Measurements from ENCODE around the gene DRD5. TPM values are rescaled to one million over a fixed set of nuclear protein-coding genes. Genes with fewer than 3 reads are reported as not detected.

The DRD5 gene
- total RNA-seq, 1 experiment from 2014 or later: not detected

DNA sequence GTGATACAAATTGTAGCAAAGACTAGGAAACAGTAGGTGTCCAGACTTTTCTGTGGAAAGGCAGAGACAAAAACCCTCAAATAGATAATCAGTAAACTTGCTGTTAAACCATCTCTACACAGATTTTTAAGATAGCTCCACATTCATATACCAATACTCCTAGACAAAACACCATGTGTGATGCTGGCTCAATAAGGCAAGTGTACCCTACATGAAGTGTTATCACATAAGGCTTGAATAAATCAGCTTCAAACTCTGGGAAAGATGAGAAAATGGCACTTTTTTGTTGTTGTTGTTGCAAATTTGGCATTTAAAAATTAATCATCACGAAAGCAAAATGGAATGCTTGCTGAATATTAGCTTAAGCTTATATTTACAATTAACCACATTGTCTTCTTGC lies 45.1 kb downstream of the DRD5 start:
- intact Hi-C loops (cut with micrococcal nuclease; ENCODE audit: unreplicated experiment): no loop called here
- Histone ChIP-seq H3K27ac (ENCODE audit: low read depth, low read length, poor library complexity, severe bottlenecking) (no peak overlapping the region), H3K27me3 (replicated peaks; ENCODE audit: insufficient read depth, low read depth, low read length, poor library complexity) (no peaks in the 10 kb centered on the region), H3K36me3 (ENCODE audit: insufficient read depth, low read length, poor library complexity, severe bottlenecking) (no peaks in the 10 kb centered on the region), H3K9me3 (ENCODE audit: low read depth, low read length, poor library complexity, severe bottlenecking) (no peaks in the 10 kb centered on the region), H3K4me1 (ENCODE audit: insufficient read depth, low read length, poor library complexity, severe bottlenecking) (no peaks in the 10 kb centered on the region), H3K4me3 (ENCODE audit: low read depth, low read length, poor library complexity, severe bottlenecking) (no peak overlapping the region)
- TF ChIP-seq EZH2 (IDR thresholded peaks at IDR 0.05; ENCODE audit: borderline replicate concordance, low read depth, low read length, poor library complexity, severe bottlenecking): no peak
- TF ChIP-seq, protein P1, sequence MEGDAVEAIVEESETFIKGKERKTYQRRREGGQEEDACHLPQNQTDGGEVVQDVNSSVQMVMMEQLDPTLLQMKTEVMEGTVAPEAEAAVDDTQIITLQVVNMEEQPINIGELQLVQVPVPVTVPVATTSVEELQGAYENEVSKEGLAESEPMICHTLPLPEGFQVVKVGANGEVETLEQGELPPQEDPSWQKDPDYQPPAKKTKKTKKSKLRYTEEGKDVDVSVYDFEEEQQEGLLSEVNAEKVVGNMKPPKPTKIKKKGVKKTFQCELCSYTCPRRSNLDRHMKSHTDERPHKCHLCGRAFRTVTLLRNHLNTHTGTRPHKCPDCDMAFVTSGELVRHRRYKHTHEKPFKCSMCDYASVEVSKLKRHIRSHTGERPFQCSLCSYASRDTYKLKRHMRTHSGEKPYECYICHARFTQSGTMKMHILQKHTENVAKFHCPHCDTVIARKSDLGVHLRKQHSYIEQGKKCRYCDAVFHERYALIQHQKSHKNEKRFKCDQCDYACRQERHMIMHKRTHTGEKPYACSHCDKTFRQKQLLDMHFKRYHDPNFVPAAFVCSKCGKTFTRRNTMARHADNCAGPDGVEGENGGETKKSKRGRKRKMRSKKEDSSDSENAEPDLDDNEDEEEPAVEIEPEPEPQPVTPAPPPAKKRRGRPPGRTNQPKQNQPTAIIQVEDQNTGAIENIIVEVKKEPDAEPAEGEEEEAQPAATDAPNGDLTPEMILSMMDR (conservative IDR thresholded peaks at IDR 0.05; ENCODE audit: low read depth, low read length): no peak
- ChIA-PET POLR2A (ENCODE audit: low non-redundant PET) (no interaction called here), CTCF (no interaction called here)
- no TSS peak for BruUV-seq (replicated peaks)
- DNase-seq (ENCODE audit: low spot score): no peak

DNA sequence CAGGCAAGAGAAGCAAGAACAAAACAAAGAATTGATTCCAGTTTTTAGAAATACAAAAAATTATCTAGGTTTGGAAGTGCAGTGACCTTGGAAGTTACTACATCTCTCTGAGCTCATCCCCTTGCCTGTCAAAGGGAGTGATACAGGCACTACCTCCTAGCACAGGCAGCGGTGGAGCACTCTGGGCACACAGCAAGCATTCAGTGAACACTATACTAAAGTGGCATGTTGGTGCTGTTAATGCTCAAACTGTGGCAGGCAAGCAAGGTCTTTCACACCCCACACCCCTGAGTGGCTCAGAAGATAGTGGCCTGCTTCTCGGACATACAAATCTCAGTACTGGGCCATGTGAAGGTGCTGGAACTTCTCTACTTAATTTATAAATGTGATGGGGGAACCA lies 51.2 kb downstream of the DRD5 start:
- Histone ChIP-seq H3K4me3 (ENCODE audit: low read depth, low read length, poor library complexity, severe bottlenecking) (no peak overlapping the region), H3K27me3 (replicated peaks; ENCODE audit: insufficient read depth, low read depth, low read length, poor library complexity) (no peaks in the 10 kb centered on the region), H3K36me3 (ENCODE audit: insufficient read depth, low read length, poor library complexity, severe bottlenecking) (no peaks in the 10 kb centered on the region), H3K27ac (ENCODE audit: low read depth, low read length, poor library complexity, severe bottlenecking) (no peak overlapping the region), H3K4me1 (ENCODE audit: insufficient read depth, low read length, poor library complexity, severe bottlenecking) (no peaks in the 10 kb centered on the region), H3K9me3 (ENCODE audit: low read depth, low read length, poor library complexity, severe bottlenecking) (no peaks in the 10 kb centered on the region)
- no TSS peak for BruUV-seq (replicated peaks)
- no peak for DNase-seq (ENCODE audit: low spot score)
- POLR2A ChIA-PET (ENCODE audit: low non-redundant PET): no interaction called here
- TF ChIP-seq, protein P1 (conservative IDR thresholded peaks at IDR 0.05; ENCODE audit: low read depth, low read length): no peak
- no peak for TF ChIP-seq EZH2 (IDR thresholded peaks at IDR 0.05; ENCODE audit: borderline replicate concordance, low read depth, low read length, poor library complexity, severe bottlenecking)
- intact Hi-C loops (cut with micrococcal nuclease; ENCODE audit: unreplicated experiment): no loop called here
- CTCF ChIA-PET: no interaction called here

DNA sequence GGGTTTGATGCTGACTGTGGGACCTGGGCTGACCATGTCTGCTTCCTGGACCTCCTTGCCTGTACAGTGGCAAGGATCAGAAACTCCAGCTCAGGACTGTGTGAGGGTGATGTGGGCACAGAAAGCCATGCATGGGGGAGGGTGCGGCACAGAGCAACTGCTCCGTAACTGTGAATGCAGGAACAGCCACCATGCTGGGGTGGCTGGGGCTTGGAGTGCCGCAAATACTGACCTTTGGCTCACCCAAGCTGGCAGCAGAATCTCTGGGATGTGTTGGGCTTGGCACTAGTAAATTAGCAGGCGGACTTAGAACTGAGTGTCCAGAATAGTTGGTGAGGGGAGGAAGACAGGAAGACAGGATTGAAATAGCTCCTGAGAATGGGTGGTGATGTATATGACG lies 52.0 kb downstream of the DRD5 start:
- no peaks in the 10 kb centered on the region for H3K27me3 ChIP-seq (replicated peaks; ENCODE audit: insufficient read depth, low read depth, low read length, poor library complexity)
- no peaks in the 10 kb centered on the region for H3K4me1 ChIP-seq (ENCODE audit: insufficient read depth, low read length, poor library complexity, severe bottlenecking)
- H3K4me3 ChIP-seq (ENCODE audit: low read depth, low read length, poor library complexity, severe bottlenecking): no peak overlapping the region
- ChIA-PET CTCF (no interaction called here), POLR2A (ENCODE audit: low non-redundant PET) (no interaction called here)
- TF ChIP-seq, protein P1 (conservative IDR thresholded peaks at IDR 0.05; ENCODE audit: low read depth, low read length): no peak
- TF ChIP-seq EZH2 (IDR thresholded peaks at IDR 0.05; ENCODE audit: borderline replicate concordance, low read depth, low read length, poor library complexity, severe bottlenecking): no peak
- intact Hi-C loops (cut with micrococcal nuclease; ENCODE audit: unreplicated experiment): no loop called here
- H3K36me3 ChIP-seq (ENCODE audit: insufficient read depth, low read length, poor library complexity, severe bottlenecking): no peaks in the 10 kb centered on the region
- H3K9me3 ChIP-seq (ENCODE audit: low read depth, low read length, poor library complexity, severe bottlenecking): no peaks in the 10 kb centered on the region
- no TSS peak for BruUV-seq (replicated peaks)
- DNase-seq (ENCODE audit: low spot score): no peak
- H3K27ac ChIP-seq (ENCODE audit: low read depth, low read length, poor library complexity, severe bottlenecking): no peak overlapping the region

Other genes starting within 250 kb of the DRD5 start
- not detected in 2 replicates for gene SLC2A9, start 239.9 kb downstream of the DRD5 start, total RNA-seq (2021)